ENCODE measurements around the gene MED31.
A peak's percentile ranks its signal among the peaks of the same experiment; 100 is the strongest.
"Not testable (repeated sequence)": the region's sequence is repeated elsewhere in the genome, so short reads cannot be mapped to it uniquely, and the experiment has no call there.

MED31 gene

DNA sequence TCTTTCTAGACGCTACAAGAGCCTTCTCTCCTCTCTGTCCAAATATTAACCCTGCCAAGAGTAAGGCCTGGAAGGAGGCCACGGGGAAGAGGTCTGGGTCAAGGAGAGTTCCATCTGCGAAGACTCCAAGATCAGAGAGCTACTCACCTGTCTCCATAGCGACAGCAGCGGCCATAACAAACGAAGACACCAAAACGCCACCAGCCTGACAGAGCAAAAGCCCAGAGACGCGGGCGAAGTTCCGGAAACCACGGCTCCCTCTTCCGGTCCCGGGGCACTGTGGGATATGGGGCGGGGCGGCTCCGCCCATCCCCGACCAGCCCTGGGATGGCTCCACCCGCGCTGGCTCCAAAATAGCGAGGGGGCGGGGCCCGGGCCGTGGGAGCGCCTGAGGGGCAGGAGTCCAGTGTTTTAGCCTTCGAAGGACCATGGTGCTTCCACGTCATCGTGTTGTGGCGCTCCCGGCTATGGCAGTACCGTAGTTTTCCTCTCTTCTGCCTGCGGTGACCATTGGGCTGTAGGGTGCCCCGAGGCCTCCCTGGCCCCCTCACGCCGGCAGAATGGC lies at the start of gene MED31, which contains the start of gene C17orf100:
Gene MED31, minus strand, starts transcription at position 252 of the 565 bp plus-strand sequence. Its CDS starts 77 bp downstream, at position 175.
Gene C17orf100, plus strand, starts transcription at position 409 of the 565 bp plus-strand sequence. Its CDS starts 152 bp downstream, at position 561.
- DNase-seq = peak; percentile 95

DNA sequence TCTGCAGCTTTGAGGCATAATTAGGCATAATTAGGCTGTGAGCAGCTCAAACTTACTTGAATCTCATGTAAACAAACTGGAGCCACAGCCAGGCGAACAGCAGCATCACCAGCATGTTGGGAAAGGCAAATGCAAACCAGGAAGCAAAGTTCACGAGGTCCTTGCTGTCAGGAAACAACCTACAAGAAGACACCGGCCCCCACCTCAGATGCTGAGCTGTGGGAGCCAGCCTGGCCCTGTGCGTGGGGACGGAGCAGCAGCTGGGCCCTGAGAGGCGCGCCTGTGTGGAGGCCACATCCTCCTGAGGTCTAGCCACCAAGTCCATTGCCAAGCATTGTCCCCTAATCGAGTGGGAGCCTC lies 49.5 kb upstream of the MED31 start:
- DNase-seq = no peak

DNA sequence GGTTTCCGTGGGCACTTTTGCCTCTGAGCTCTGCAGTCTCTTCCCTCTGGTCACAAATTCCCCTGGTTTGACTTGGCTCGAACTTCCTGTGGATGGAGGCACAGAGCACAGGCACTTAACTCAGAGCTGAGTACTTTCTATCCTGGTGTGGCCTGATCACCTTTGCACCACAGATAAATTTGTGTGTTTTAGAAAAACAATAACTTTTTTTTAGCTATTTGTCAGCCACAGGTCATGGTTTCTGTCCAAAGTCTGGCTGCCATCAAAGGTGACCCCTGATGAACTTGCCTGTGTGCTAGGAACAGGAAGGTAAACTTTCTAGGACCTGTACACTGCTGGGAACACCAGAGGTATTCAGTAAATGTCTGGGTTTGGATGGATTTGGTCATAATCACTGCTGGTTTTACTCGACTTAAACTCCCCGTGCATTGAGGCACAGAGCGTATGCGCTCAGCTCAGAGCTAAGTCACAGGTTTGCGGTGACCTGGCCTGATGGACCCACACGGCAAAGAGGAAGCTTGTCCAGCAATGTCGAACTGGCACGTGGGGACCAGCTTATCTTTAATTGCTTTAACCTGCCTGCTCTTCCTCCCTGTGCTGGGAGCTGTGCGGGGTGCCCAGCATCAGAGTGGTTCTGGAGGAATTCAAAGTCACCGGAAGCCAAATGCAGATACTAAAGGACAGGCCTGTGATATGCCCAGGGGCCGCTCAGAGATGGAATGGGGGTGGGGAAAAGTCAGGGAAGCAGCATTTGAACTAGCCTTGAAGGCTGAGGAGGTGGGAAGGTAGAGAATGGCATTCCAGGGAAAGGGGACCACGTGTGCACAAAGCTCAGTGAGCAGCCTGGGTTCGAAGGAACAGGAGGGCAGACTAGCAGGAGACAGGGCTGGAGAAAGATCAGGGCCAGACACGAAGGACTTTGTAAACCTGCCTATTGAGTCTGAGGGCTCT lies 48.9 kb upstream of the MED31 start:
- no peak for DNase-seq

DNA sequence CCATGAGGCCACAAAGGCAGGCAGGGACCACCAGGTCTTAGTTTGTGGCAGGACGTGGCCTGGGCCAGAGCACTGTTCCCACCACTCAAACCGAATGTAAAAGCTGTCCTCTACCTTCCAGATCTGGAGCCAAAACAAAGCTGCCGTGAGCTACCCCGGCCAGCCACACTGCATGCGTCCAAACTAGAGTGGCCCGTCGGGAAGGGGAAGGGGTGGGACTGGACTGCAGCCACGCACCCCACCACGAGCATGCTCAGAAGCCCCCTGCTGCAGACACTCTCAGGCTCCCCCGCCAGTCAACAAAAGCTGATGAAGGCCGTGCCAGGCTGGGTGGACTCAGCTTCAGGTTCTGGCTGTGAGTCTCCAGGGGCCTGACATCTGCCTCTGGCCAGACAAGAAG lies 46.6 kb upstream of the MED31 start:
- DNase-seq = no peak

DNA sequence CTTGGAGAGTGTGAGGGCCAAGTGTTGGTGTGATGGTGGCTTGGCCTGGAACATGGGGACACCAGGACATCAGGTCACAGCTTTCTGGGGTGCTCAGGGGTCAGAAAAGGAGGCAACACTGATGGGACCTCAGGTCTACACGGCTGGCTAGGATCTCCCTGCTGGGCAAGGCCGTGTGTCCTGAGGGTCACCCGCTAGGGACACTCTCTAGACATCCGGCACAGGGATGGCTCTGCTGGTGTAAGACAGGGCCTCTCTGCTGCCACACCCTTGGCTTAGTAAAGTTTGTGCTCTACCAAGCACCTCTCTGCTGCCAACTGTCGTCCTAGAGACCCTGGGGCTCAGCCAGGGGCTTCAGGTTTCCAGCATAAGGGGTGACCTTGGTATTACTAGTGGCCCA lies 45.5 kb upstream of the MED31 start:
- DNase-seq = no peak

DNA sequence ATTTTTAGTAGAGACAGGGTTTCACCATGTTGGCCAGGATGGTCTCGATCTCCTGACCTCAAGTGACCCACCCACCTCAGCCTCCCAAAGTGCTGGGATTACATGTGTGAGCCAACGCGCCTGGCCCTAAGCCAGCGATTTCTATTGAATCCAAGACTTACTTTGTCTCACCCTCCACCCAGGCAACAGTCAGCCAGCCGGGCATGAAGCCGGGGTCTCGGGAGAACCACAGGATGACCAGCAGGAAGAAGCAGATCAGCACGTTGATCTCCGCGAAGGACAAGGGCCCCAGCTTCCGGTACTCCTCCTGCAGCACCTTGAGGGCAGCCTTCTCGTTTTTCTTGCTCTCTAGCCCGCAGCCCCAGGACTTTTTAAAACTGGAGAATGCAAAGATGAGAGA lies 44.2 kb upstream of the MED31 start:
- DNase-seq = no peak

DNA sequence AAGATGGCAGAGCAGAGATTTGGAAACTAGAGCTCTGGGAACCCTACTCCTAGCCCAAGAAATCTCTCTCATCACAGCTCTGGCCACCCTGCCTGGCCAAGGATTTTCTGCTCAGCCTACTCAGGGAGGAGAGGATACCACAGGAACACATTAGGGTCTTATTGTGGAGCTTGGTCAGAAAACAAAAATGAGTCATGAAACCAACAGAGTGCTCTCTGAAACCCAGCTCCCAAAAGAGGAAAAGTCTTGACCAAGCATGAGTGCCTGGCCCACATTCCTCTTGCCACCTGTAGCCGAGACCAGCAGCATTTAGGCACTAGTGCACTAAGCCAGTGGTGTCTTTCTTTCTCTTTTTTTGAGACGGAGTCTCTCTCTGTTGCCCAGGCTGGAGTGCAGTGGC lies 43.6 kb upstream of the MED31 start:
- DNase-seq = no peak

DNA sequence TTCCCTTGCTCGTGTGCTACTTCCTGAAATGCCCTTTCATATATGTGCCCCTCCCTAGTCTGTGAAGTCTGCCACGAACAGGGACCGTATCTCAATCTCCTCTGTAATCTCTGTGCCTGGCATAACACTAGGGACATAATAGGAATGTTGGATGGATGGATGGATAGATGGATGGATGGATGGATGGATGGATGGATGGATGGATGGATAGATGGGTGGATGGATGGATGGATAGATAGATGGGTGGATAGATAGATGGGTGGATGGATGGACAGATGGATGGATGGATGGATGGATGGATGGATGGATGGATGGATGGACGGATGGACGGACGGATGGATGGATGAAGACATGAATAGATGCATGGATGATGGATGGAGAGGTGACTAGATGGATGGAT lies 40.6 kb upstream of the MED31 start:
- not testable (repeated sequence) for DNase-seq

DNA sequence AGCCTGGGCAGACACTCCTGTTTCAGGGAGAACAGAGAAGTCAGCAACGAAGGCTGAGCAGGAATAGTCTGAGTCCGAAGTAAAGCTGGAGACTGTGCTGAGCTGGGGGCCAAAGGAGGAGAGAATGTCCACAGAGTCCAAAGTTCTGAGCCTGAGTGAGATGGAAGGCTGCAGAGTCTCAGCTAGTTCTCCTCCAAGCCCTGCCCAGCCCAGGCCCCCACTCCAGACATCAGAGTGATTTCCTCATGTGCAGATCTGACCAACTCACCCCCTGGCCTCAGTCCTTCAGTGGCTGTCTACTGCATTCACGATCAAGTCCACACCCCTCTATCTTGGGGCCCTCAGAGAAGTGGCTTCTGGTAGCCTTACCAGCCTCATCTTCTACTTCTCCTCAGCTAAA lies 40.1 kb upstream of the MED31 start:
- DNase-seq = no peak

DNA sequence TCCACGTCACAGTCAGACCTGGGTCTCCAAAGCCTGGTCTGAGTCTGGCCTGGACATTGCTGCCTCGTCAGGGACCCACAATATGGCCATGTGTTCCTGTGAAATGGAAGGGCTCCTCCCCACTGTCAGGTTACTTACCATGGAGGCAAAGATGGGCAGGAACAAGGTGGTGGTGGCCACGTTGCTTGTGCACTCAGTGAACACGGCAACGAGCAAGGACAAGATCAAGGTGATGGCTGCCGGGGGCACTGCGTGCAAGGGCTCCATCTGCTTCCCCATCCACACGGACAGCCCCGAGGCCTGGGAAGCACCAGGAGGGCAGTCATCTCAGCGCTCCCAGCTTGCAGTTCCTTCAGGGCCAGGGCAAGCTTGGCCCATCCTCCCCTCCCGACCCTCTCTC lies 39.2 kb upstream of the MED31 start:
- DNase-seq = no peak

DNA sequence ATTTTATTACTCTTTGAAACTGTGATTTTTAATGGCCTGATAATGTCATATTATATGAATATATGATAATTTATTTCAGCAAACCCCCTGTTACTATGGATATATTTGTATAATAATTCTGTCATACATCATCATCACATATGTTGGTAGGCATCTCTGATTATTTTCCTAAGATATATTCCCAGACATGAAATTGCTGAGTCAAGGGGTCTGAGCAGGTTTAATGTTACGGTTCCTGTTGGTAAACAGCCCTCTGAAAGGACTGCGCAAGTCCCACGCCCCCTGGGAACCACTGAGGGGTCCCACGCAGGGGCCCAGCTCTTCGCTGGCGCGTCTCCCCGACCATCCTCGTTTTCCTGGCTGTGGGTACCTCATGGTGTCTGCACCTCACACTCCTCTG lies 37.5 kb upstream of the MED31 start:
- no peak for DNase-seq

DNA sequence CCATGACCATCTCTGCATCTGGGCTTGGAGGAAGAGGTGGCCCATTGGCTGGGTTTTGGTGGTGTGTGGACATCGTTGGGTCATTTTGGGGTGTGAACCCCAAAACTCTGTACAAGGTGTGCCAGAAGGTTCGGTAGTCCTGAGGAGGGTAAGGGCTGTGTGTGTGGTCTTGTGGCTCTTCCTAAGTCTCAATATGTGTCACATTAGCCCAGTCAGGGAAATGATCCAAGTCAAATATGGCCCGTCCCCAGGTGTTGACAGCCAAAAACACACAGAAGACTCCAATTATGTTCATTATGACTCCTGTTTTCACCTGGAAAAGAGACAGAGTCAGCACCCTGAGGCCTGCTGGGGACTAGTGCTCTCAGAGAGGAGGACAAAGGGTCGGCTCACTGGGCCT lies 34.6 kb upstream of the MED31 start:
- no peak for DNase-seq

DNA sequence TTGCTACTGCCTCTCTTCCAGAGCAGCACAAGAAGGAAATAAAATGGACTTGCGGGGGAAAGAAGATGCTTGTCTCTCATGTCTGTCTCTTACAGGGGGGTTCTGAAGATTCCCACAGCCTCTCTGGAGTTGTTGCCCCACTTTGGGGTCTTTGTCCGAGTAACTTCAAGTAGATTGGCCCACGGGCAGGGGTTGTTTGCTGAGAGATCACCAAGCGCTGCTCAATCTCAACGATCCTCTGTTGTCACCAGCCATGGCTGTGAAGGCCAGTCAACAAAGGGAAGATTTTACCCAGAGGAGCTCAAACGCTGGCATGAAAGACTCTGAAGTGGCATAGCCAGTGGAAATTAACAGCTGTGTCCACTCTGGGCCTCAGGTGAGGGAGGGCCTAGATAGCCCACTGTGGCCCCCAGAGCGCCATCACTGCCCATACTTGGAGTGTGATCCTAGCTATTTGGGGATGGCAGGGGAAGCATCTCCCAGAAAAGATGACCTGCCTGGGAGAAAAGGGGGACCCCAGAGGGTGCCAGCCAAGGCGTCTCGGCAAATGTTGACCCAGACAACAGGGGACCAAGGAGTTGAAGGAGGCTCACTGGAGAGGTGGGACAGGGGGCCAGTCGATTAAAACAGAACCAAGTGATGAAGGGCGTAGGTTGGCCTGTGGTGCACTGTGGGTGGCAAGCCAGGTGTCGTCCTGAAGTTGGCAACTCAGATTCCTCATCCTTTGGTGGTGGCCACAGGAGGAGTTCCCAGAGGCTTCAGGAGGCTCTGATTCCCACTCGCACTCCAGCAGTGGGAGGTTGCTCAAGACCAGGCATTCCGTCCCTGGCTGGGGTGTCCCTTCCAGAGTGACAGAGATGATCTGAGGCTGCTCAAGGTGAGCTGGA lies 33.7 kb upstream of the MED31 start:
- DNase-seq = no peak

DNA sequence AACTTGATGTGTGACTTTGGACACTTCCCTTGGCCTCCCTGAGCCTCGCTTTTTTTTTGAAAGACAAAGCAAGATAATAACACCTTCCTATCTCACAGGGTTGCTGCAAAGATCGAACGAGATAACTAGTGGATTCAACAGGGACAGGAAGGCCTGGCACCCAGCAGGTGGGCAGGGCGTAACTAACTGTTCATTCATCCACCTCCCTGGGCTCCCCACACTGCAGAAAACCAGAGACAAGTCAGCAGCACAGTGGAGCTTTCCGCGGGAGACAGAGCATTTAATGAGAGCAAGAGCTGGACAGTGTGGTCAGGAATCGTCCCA lies 33.0 kb upstream of the MED31 start:
- no peak for DNase-seq

DNA sequence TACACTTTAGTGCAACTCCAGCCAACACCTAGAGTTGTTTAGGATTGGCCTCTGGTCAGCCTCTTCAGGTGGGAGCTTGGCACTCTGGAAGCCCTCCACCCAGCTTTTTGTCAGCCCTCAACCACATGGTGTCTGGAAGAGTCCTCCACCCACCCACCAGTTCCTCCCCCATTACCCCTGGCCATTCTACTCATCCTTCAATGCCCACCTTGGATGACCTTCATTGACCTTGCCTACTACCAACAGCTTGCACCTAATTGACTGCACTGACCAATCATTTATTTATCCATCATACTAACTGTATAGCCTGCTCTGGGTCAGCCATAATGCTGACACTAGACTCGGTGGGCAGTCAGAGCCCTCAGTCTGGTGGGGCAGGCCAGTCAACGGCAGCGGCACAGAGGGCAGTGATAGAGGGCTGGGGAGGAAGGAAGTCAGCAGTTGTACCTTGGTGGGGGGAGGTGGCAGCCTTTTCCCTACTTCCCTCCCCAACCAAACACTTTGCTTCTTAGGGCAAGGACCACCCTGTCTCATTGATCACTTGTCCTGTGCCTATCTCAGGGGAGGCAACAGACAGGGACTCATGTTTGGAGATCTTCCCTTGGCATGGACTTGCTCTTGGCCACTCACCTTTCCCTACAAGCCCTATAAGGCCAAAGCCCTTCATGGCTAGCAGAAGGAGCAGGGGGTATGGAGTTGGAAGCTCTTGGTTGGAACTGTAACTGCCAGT lies 32.5 kb upstream of the MED31 start:
- no peak for DNase-seq

DNA sequence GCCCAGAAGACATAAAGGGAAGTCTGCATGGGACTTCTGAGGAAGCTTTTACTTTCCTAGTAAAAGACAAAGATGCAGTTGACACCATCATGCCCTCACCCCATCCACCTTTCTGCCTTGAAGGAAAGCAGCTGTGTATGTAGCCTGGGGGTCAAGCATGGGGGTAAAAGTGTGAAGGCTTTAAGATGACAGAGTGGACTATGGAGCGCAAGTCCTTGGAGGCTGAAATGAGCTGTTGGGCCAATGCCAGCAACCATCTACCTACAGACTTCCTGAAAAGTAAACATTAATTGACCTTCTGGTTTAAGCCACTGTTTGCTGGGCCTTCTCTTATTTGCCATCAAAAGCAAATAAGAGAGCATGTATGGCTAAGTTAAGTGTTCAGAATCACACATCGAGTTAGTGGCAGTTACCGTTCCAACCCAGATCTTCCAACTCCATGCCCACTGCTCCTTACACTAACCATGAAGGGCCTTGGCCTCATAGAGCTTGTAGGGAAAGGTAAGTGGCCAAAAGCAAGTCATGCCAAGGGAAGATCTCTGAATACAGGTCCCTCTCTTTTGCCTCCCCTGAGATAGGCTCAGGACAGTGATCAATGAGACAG lies 31.8 kb upstream of the MED31 start:
- DNase-seq = no peak

DNA sequence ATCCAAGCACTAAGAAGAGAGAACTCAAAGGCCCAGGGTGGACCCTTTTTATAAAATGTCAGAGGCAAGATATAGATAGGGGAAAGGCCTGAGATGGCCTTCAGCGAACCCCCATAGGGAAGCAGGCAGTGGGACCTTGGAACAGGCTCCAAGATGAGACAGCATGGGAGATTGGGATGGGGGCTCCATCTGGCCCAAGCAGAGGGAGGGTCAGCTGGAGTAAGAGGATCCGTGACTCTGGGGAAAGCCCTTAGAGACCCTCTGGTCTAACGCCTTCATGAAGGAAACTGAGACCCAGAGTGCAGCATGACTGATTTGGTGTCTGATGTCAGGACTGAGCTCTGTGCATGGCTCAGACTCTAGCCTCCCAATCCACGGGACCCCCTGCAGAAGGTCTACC lies 30.9 kb upstream of the MED31 start:
- DNase-seq = no peak

DNA sequence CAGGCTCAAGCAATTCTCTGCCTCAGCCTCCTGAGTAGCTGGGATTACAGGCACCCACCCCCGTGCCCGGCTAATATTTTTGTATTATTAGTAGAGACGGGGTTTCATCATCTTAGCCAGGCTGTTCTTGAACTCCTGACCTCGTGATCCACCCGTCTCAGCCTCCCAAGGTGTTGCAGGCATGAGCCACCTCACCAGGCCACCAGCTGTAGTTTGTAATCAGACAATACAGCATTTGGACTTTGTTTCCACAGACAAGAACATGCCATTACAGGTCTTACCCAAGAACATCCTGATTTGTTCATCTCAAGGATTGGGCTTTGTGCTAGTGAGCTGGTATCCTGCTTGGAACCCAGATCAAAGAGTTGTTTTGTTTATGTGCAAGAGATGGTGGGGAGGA lies 30.3 kb upstream of the MED31 start:
- DNase-seq = no peak

DNA sequence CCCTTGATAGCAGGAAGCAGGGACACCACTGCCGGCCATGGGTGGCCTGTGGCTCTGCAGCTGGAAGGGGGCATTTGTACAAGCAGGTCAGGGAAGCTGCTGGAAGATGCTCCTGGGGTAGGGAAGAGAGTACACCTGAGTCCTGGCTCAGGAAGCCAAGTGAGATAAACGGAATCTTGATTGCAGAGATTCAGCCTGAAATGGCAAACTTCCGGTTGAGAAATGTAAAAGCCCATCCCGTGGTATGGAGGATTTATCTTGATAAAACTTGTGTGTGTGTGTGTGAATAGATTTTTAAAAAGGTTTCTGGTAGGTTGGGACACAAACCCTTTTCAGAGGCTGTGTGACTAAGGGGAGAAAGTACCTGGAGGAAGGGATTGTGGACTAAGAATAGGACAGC lies 29.8 kb upstream of the MED31 start:
- no peak for DNase-seq

DNA sequence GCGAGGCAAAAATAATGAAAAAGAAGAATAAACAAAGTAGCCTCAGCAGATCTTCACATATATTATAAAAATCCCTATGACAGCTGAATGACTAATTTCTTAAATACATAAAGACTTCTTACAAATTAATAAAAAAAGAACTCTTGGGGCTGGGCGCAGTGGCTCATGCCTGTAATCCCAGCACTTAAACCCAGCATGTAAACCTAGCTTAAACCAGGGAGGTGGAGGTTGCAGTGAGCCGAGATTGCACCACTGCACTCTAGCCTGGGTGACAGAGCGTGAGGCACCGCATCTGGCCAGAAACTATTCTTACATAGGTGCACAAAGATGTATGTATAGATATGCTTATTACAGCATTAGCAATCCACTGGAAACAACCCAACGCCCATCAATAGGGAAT lies 27.8 kb upstream of the MED31 start:
- no peak for DNase-seq

DNA sequence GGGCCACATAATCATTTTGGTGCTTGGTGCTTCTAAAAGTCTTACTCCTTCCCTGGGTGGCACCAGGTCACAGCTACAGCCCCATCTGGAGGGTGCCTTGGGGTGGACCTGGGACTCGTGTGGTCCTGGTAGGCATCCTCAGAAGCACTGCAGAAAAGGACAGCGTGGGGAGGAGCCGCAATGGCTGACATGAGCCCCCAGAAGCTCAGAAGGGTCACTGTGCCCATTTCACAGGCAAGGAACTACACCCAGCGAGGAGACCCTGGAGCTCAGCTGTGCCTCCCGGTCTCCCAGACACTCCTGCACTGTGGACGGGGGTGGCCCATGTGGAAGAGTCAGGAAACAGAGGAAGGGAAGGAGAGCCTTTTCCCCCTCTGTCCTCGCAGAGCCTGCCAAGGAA lies 26.5 kb upstream of the MED31 start:
- no peak for DNase-seq

DNA sequence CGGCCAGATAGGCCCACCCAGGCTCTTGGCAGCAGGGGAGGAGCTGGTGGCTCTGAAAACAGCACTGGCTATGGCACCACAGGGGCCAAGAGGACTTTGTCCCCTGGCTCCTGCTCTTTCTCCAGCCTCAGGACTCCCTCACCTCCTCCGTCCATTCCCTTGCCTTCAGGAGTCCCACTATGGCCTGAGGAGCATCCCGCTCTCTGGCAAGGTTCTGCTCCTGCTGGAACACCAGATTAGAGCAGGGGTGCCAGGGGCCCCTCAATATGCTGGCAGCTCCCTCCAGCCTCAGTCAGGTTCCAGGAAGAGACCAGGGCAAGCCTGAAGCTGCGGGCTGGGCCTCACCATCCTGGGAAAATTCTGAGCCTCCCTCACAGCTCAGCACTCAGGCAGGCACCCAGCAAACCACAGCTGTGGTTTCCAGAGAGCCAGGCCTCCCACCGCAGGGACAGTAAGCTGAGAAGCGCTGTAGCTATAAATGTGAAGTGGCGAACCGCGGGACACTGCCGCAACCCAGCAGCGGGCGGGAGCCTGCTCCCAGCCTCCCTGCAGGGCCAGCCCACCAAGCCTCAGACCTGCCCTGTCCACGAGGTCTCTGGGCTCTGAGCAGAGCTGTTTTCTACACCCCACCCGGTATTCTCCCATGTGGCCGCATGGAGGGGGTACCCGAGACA lies 25.9 kb upstream of the MED31 start:
- no peak for DNase-seq

All from activated naive CD4-positive, alpha-beta T cell treated with Interleukin-2 at 50 U/mL for 16 hours (primary cell).